GM10248 (cell line): Measurements from ENCODE around the gene SOX5.

Experiments
- CTCF ChIA-PET: fragments of 300-600 bp; sonication (Branson Sonifier 250); formaldehyde crosslinking; extraction: SDS; loops from one replicate; lab custom pipeline; 2021; ENCODE audit warnings: antibody characterized with exemption; lab: Yijun Ruan, JAX
- POLR2A ChIA-PET: fragments of 350-650 bp; sonication (Branson Sonifier 250); formaldehyde crosslinking; extraction: SDS; loops from one replicate; lab custom pipeline; 2020; ENCODE audit warnings: antibody characterized with exemption; lab: Yijun Ruan, JAX
- DNase-seq: peaks from one replicate; pipeline ENCODE4 v3.0.0; 2012; ENCODE audit errors: extremely low spot score
- TF ChIP-seq, protein P1 (sequence below): IDR thresholded peaks from 2 replicates; pipeline ENCODE4 v1.5.1; 2012; ENCODE audit warnings: mild to moderate bottlenecking, low read depth; ENCODE audit errors: extremely low read depth, missing control alignments, control extremely low read depth

Gene SOX5

GRCh38 chr12:23630524-23630923 is 318.9 kb downstream of the SOX5 start:
- no peak for DNase-seq
- ChIA-PET POLR2A (no interaction called here), CTCF (interaction anchor here (1.0 to 1.8 kb wide), 3 partner anchors 10 to 29 kb away, joined by 3 to 5 read pairs (median 3); no protein-coding TSS in a partner anchor)
- TF ChIP-seq, protein P1, sequence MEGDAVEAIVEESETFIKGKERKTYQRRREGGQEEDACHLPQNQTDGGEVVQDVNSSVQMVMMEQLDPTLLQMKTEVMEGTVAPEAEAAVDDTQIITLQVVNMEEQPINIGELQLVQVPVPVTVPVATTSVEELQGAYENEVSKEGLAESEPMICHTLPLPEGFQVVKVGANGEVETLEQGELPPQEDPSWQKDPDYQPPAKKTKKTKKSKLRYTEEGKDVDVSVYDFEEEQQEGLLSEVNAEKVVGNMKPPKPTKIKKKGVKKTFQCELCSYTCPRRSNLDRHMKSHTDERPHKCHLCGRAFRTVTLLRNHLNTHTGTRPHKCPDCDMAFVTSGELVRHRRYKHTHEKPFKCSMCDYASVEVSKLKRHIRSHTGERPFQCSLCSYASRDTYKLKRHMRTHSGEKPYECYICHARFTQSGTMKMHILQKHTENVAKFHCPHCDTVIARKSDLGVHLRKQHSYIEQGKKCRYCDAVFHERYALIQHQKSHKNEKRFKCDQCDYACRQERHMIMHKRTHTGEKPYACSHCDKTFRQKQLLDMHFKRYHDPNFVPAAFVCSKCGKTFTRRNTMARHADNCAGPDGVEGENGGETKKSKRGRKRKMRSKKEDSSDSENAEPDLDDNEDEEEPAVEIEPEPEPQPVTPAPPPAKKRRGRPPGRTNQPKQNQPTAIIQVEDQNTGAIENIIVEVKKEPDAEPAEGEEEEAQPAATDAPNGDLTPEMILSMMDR = no peak

- ChIA-PET CTCF (no interaction called here), POLR2A (no interaction called here)
- no peak for DNase-seq
- TF ChIP-seq, protein P1 = no peak
These were observed 320.7 kb downstream of the SOX5 start for GRCh38 chr12:23628806-23629205.

- TF ChIP-seq, protein P1 = no peak
- CTCF ChIA-PET = interaction anchor here (1.1 to 1.6 kb wide), 2 partner anchors 9 to 19 kb away, joined by 3 to 4 read pairs; no protein-coding TSS in a partner anchor
- no peak for DNase-seq
- POLR2A ChIA-PET = no interaction called here
These were observed 322.7 kb downstream of the SOX5 start for GRCh38 chr12:23626791-23627190.

DNA sequence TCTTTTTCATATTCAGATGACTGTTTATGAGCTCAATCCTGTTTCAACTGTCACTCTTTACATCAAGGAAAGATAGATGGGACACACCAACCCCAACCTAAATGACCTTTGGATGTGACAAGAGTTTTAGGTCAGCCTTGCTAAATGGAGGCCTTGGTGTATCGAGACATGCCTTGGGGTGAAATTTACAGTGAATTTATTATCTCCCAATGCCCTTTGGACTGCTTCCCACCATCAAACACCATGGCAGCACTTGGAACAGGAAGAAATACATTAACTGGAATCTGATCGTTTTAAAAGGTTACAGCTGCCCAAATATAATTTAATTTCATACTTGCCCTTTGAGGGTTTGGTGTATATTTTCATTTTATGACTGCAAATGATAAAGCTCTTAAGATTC is 327.6 kb downstream of the SOX5 start:
- CTCF ChIA-PET = no interaction called here
- DNase-seq = no peak

GRCh38 chr12:23618718-23619117 is 330.8 kb downstream of the SOX5 start:
- POLR2A ChIA-PET = no interaction called here
- TF ChIP-seq, protein P1 = no peak
- no peak for DNase-seq
- CTCF ChIA-PET = no interaction called here

More for the DNA sequence above, 327.6 kb downstream of the SOX5 start:
- POLR2A ChIA-PET = no interaction called here
- TF ChIP-seq, protein P1 = no peak

DNA sequence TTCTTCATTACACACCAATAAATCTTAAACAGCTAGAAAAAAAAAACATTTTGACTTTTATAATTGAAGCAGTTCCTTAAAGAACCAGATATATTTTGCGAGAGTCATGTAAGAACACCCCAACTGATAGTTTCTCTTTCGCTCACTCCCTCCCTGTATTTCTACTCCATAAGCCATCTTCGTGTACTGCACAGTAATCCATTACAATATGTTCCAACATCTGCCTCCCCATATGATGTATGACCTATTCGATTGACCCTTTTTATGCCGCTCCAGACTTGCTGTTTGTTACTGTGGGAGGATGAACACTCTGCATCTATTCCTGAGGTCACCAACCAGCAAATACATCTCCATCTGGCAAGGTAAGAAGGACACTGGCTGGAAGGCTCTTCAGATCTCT is 331.7 kb downstream of the SOX5 start:
- TF ChIP-seq, protein P1 = no peak
- ChIA-PET POLR2A (no interaction called here), CTCF (no interaction called here)
- no peak for DNase-seq
